Peyer's patch (tissue), 4 donors: ENCODE results near the gene SH2D5.

Source experiments
- POLR2A ChIP-seq, 2 donors: fragments of 450-650 bp; IDR thresholded peaks; one replicate each; pipeline ENCODE4 v1.5.1; 2017; ENCODE audit warnings: antibody characterized with exemption in 2 of 2, mild to moderate bottlenecking in 2 of 2, moderate library complexity in 2 of 2
- TF ChIP-seq, protein P1 (sequence below), 6 experiments: fragments of 450-650 bp in 4 of 6; fragments of 200-600 bp in 2 of 6; sonication (generic) in 1 of 6; IDR thresholded peaks; one replicate each; pipeline ENCODE4 v1.5.1; 2017 to 2019; ENCODE audit warnings: antibody characterized with exemption in 6 of 6, mild to moderate bottlenecking in 3 of 6, moderate library complexity in 1 of 6

DNA sequence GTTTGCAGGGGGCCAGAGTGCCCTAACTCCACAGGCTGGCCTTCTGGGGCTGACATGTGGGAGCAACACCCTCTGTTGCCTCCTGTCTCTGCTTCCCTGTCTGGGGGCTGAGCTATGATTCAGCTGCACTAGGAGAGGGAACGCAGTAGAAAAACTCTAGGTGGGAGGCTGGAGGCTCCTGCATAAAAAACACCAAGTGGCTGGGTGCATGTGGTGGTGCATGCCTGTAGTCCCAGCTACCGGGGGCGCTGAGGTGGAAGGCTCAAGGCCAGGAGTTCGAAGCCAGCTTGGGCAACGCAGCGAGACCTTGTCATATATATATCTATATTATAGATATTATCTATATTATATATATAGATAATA lies 20.3 kb downstream of the SH2D5 start:
- no peak for TF ChIP-seq POLR2A (IDR thresholded peaks at IDR 0.05)
- TF ChIP-seq, protein P1, sequence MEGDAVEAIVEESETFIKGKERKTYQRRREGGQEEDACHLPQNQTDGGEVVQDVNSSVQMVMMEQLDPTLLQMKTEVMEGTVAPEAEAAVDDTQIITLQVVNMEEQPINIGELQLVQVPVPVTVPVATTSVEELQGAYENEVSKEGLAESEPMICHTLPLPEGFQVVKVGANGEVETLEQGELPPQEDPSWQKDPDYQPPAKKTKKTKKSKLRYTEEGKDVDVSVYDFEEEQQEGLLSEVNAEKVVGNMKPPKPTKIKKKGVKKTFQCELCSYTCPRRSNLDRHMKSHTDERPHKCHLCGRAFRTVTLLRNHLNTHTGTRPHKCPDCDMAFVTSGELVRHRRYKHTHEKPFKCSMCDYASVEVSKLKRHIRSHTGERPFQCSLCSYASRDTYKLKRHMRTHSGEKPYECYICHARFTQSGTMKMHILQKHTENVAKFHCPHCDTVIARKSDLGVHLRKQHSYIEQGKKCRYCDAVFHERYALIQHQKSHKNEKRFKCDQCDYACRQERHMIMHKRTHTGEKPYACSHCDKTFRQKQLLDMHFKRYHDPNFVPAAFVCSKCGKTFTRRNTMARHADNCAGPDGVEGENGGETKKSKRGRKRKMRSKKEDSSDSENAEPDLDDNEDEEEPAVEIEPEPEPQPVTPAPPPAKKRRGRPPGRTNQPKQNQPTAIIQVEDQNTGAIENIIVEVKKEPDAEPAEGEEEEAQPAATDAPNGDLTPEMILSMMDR (IDR thresholded peaks at IDR 0.05), result no peak
